Measurements from ENCODE around the gene CREB3L4.

DNA sequence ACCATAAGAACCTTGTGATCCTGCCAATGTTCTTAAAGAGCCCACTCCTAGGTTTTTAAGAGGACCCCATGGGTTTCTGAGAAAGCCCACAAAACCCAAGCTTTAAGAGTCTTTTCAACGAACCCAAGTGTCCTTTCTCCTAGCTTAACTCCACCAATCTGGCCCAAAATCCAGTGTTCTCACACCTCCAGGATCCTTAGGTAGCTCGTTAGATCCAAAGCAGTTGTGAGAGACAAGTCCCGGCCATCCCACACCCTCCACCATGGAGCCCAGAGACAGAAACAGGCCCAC lies 22.9 kb upstream of the CREB3L4 start:
- TF ChIP-seq EP300 (IDR thresholded peaks at IDR 0.05; ENCODE audit: borderline replicate concordance) (no peak), TEAD4 (IDR thresholded peaks at IDR 0.05) (no peak), FOXM1 (IDR thresholded peaks at IDR 0.05; ENCODE audit: borderline replicate concordance, low read depth) (no peak), RAD21 (IDR thresholded peaks at IDR 0.05; ENCODE audit: low read depth) (no peak)
- TF ChIP-seq, protein P1, sequence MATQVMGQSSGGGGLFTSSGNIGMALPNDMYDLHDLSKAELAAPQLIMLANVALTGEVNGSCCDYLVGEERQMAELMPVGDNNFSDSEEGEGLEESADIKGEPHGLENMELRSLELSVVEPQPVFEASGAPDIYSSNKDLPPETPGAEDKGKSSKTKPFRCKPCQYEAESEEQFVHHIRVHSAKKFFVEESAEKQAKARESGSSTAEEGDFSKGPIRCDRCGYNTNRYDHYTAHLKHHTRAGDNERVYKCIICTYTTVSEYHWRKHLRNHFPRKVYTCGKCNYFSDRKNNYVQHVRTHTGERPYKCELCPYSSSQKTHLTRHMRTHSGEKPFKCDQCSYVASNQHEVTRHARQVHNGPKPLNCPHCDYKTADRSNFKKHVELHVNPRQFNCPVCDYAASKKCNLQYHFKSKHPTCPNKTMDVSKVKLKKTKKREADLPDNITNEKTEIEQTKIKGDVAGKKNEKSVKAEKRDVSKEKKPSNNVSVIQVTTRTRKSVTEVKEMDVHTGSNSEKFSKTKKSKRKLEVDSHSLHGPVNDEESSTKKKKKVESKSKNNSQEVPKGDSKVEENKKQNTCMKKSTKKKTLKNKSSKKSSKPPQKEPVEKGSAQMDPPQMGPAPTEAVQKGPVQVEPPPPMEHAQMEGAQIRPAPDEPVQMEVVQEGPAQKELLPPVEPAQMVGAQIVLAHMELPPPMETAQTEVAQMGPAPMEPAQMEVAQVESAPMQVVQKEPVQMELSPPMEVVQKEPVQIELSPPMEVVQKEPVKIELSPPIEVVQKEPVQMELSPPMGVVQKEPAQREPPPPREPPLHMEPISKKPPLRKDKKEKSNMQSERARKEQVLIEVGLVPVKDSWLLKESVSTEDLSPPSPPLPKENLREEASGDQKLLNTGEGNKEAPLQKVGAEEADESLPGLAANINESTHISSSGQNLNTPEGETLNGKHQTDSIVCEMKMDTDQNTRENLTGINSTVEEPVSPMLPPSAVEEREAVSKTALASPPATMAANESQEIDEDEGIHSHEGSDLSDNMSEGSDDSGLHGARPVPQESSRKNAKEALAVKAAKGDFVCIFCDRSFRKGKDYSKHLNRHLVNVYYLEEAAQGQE (IDR thresholded peaks at IDR 0.05; ENCODE audit: low read depth) = no peak

All from Ishikawa (cell line).